ENCODE measurements around the gene ELAVL4. TPM values are rescaled to one million over a fixed set of nuclear protein-coding genes. Genes with fewer than 3 reads are reported as not detected.
A peak's percentile ranks its signal among the peaks of the same experiment; 100 is the strongest.

ELAVL4 gene
- total RNA-seq, 1 experiment from 2014 or later: not detected

DNA sequence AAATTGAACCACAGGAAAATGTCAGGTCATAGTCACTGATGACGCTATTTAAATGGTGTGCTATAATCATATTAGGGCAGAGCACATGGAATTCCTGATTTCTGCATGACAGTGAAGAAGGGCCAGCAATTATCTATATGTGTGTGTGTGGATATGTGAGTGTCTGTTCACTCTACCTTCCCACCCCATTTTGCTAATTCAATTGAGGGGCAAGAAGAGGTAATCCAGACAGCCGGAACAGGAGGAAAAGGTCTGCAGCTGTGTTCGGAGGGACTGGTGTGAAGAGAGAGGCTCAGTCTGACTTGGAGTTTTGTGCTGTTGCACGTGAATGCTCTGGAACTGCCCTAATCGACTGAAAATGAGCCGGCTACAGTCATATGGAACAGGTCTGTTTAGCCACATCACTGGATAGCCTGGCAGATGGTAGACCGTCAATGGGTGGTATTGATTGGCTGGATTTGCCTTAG, 5.1 kb upstream of the ELAVL4 start:
- RAD21 ChIA-PET (ENCODE audit: low non-redundant PET in 1 of 2, low total read pairs in 2 of 2, uncharacterized antibody in 2 of 2, unreplicated experiment in 2 of 2): no interaction called here
- POLR2A ChIA-PET: no interaction called here

DNA sequence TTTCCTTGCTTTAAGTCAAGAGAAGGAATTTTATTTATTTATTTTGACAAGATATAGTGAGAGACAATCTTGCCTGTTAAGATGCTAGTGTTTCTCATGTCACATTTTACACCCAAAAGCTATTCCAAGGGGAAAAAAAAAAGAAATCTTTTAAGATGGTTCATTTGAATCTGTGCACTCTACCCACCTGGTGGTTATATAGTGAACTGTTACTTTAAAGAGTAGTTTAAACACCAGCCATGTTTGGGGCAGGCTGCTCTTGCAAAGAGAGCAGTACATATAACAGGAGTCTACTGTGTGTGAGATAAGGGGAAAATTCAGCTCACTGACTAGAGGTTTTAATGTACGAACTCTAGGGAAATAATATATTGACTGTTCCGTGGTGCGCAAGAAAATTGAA, 3.3 kb upstream of the ELAVL4 start:
- H3K27me3 ChIP-seq (ENCODE audit: insufficient read depth, low read length): peaks cover 16% of the 10 kb centered on the region; the same call in 1 of the 2 replicates
- no peaks in the 10 kb centered on the region for H3K9me3 ChIP-seq (ENCODE audit: control insufficient read depth in 1 of 2, insufficient read depth in 1 of 2, low read depth in 1 of 2, low read length in 2 of 2)
- no peaks in the 10 kb centered on the region for H3K79me2 ChIP-seq (ENCODE audit: insufficient read depth, low read length)
- H3K4me3 ChIP-seq (replicated peaks in 1 of 2; ENCODE audit: low read depth in 1 of 2, low read length in 2 of 2): no peak overlapping the region
- no peak overlapping the region for H3K27ac ChIP-seq (ENCODE audit: low read depth, low read length)
- no peaks in the 10 kb centered on the region for H3K9me2 ChIP-seq (ENCODE audit: insufficient read depth)
- H3K36me3 ChIP-seq (ENCODE audit: control insufficient read depth in 1 of 2, insufficient read depth in 2 of 2, low read length in 2 of 2): no peaks in the 10 kb centered on the region
- TF ChIP-seq ZFX (IDR thresholded peaks at IDR 0.05): no peak
- TF ChIP-seq, protein P1, sequence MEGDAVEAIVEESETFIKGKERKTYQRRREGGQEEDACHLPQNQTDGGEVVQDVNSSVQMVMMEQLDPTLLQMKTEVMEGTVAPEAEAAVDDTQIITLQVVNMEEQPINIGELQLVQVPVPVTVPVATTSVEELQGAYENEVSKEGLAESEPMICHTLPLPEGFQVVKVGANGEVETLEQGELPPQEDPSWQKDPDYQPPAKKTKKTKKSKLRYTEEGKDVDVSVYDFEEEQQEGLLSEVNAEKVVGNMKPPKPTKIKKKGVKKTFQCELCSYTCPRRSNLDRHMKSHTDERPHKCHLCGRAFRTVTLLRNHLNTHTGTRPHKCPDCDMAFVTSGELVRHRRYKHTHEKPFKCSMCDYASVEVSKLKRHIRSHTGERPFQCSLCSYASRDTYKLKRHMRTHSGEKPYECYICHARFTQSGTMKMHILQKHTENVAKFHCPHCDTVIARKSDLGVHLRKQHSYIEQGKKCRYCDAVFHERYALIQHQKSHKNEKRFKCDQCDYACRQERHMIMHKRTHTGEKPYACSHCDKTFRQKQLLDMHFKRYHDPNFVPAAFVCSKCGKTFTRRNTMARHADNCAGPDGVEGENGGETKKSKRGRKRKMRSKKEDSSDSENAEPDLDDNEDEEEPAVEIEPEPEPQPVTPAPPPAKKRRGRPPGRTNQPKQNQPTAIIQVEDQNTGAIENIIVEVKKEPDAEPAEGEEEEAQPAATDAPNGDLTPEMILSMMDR (IDR thresholded peaks at IDR 0.05 in 2 of 3, conservative IDR thresholded peaks at IDR 0.05 in 1 of 3; ENCODE audit: borderline replicate concordance in 1 of 3, insufficient read depth in 1 of 3, low read depth in 2 of 3, low read length in 2 of 3): peak in 2 of 3 experiments; percentile 33 to 47; a peak in 4 of 6 replicates
- no peaks in the 10 kb centered on the region for H4K20me1 ChIP-seq (ENCODE audit: insufficient read depth)
- POLR2A ChIA-PET: no interaction called here
- BruUV-seq (replicated peaks): no TSS peak
- no peak for DNase-seq (ENCODE audit: low read depth, low spot score)
- peak; percentile 76 for ATAC-seq
- no peak overlapping the region for H3K4me2 ChIP-seq (ENCODE audit: low read length)
- H2AFZ ChIP-seq (ENCODE audit: low read depth, low read length, poor library complexity, severe bottlenecking): no peak overlapping the region
- CTCF ChIA-PET: no interaction called here
- no peaks in the 10 kb centered on the region for H3K4me1 ChIP-seq (ENCODE audit: control insufficient read depth in 1 of 2, insufficient read depth in 2 of 2, low read length in 2 of 2)
- intact Hi-C loops (cut with micrococcal nuclease): no loop called here
- no peak overlapping the region for H3K9ac ChIP-seq (ENCODE audit: low read length)
- RAD21 ChIA-PET (ENCODE audit: low non-redundant PET in 1 of 2, low total read pairs in 2 of 2, uncharacterized antibody in 2 of 2, unreplicated experiment in 2 of 2): no interaction called here

More for the DNA sequence above, 5.1 kb upstream of the ELAVL4 start:
- Histone ChIP-seq H3K36me3 (ENCODE audit: control insufficient read depth in 1 of 2, insufficient read depth in 2 of 2, low read length in 2 of 2) (no peaks in the 10 kb centered on the region), H3K4me3 (replicated peaks in 1 of 2; ENCODE audit: low read depth in 1 of 2, low read length in 2 of 2) (no peak overlapping the region), H2AFZ (ENCODE audit: low read depth, low read length, poor library complexity, severe bottlenecking) (no peak overlapping the region), H4K20me1 (ENCODE audit: insufficient read depth) (no peaks in the 10 kb centered on the region), H3K79me2 (ENCODE audit: insufficient read depth, low read length) (no peaks in the 10 kb centered on the region), H3K4me2 (ENCODE audit: low read length) (no peak overlapping the region), H3K9ac (ENCODE audit: low read length) (no peak overlapping the region), H3K9me3 (ENCODE audit: control insufficient read depth in 1 of 2, insufficient read depth in 1 of 2, low read depth in 1 of 2, low read length in 2 of 2) (no peaks in the 10 kb centered on the region), H3K27ac (ENCODE audit: low read depth, low read length) (no peak overlapping the region), H3K9me2 (ENCODE audit: insufficient read depth) (no peaks in the 10 kb centered on the region), H3K27me3 (ENCODE audit: insufficient read depth, low read length) (peaks cover 12% of the 10 kb centered on the region; the same call in 1 of the 2 replicates), H3K4me1 (ENCODE audit: control insufficient read depth in 1 of 2, insufficient read depth in 2 of 2, low read length in 2 of 2) (no peaks in the 10 kb centered on the region)
- no peak for TF ChIP-seq SIN3A (IDR thresholded peaks at IDR 0.05; ENCODE audit: low read depth)
- TF ChIP-seq EGR1 (IDR thresholded peaks at IDR 0.05; ENCODE audit: low read depth): no peak
- no peak for TF ChIP-seq ELF1 (IDR thresholded peaks at IDR 0.05; ENCODE audit: borderline replicate concordance, low read depth)
- TF ChIP-seq CBX3 (IDR thresholded peaks at IDR 0.05; ENCODE audit: low read depth): no peak
- DNase-seq (ENCODE audit: low read depth, low spot score): no peak
- intact Hi-C loops (cut with micrococcal nuclease): no loop called here
- BruUV-seq (replicated peaks): no TSS peak
- CTCF ChIA-PET: no interaction called here
- ATAC-seq: no peak

Measured in HCT116 (cell line).